BLaER1 (cell line): ENCODE data around the gene SOX5.

ENCODE experiments used
- H3K27ac ChIP-seq: shearing (Covaris generic); formaldehyde crosslinking; 2 replicates; pipeline ENCODE4 v1.8.1; 2022
- H3K27me3 ChIP-seq: shearing (Covaris generic); formaldehyde crosslinking; 2 replicates; pipeline ENCODE4 v1.8.1; 2022
- H3K36me3 ChIP-seq: shearing (Covaris generic); formaldehyde crosslinking; 2 replicates; pipeline ENCODE4 v1.8.1; 2022
- H3K4me1 ChIP-seq: shearing (Covaris generic); formaldehyde crosslinking; 2 replicates; pipeline ENCODE4 v1.8.1; 2022
- H3K4me2 ChIP-seq: shearing (Covaris generic); formaldehyde crosslinking; 2 replicates; pipeline ENCODE4 v1.8.1; 2022
- H3K4me3 ChIP-seq: shearing (Covaris generic); formaldehyde crosslinking; 2 replicates; pipeline ENCODE4 v1.8.1; 2022
- H3K9ac ChIP-seq: shearing (Covaris generic); formaldehyde crosslinking; 2 replicates; pipeline ENCODE4 v1.8.1; 2022
- H3K9me3 ChIP-seq: shearing (Covaris generic); formaldehyde crosslinking; 2 replicates; pipeline ENCODE4 v1.8.1; 2022
- H4K20me1 ChIP-seq: shearing (Covaris generic); formaldehyde crosslinking; 2 replicates; pipeline ENCODE4 v1.8.1; 2022
- Cebpa-rat ChIP-seq: shearing (Covaris generic); IDR thresholded peaks from 2 replicates; pipeline ENCODE4 v1.8.1; 2022

SOX5 gene

GRCh38 chr12:23911574-23911973 lies 37.9 kb downstream of the SOX5 start:
- no peaks in the 10 kb centered on the region for H4K20me1 ChIP-seq
- H3K4me3 ChIP-seq: no peak overlapping the region
- H3K27me3 ChIP-seq: no peaks in the 10 kb centered on the region
- H3K27ac ChIP-seq: no peak overlapping the region
- H3K4me2 ChIP-seq: no peak overlapping the region
- no peaks in the 10 kb centered on the region for H3K4me1 ChIP-seq
- no peaks in the 10 kb centered on the region for H3K36me3 ChIP-seq
- TF ChIP-seq Cebpa-rat: no peak
- H3K9me3 ChIP-seq: no peaks in the 10 kb centered on the region
- no peak overlapping the region for H3K9ac ChIP-seq

- Histone ChIP-seq H3K27ac (no peak overlapping the region), H3K9ac (no peak overlapping the region), H3K4me2 (no peak overlapping the region), H3K36me3 (no peaks in the 10 kb centered on the region), H4K20me1 (no peaks in the 10 kb centered on the region), H3K4me3 (no peak overlapping the region), H3K27me3 (no peaks in the 10 kb centered on the region), H3K9me3 (no peaks in the 10 kb centered on the region), H3K4me1 (no peaks in the 10 kb centered on the region)
- TF ChIP-seq Cebpa-rat: no peak
These were observed 39.9 kb downstream of the SOX5 start for GRCh38 chr12:23909551-23909950.

GRCh38 chr12:23906329-23906728 lies 43.1 kb downstream of the SOX5 start:
- Histone ChIP-seq H3K4me2 (no peak overlapping the region), H3K4me1 (no peaks in the 10 kb centered on the region), H3K36me3 (no peaks in the 10 kb centered on the region), H3K27me3 (no peaks in the 10 kb centered on the region), H4K20me1 (no peaks in the 10 kb centered on the region), H3K9me3 (no peaks in the 10 kb centered on the region), H3K4me3 (no peak overlapping the region), H3K9ac (no peak overlapping the region), H3K27ac (no peak overlapping the region)
- no peak for TF ChIP-seq Cebpa-rat

- no peak overlapping the region for H3K4me2 ChIP-seq
- H3K9ac ChIP-seq: no peak overlapping the region
- H3K27me3 ChIP-seq: no peaks in the 10 kb centered on the region
- no peaks in the 10 kb centered on the region for H4K20me1 ChIP-seq
- H3K36me3 ChIP-seq: no peaks in the 10 kb centered on the region
- no peaks in the 10 kb centered on the region for H3K4me1 ChIP-seq
- no peaks in the 10 kb centered on the region for H3K9me3 ChIP-seq
- H3K4me3 ChIP-seq: no peak overlapping the region
- H3K27ac ChIP-seq: no peak overlapping the region
- no peak for TF ChIP-seq Cebpa-rat
These were observed 50.0 kb downstream of the SOX5 start for GRCh38 chr12:23899434-23899833.

- H3K27ac ChIP-seq: no peak overlapping the region
- no peaks in the 10 kb centered on the region for H3K36me3 ChIP-seq
- H3K4me1 ChIP-seq: no peaks in the 10 kb centered on the region
- no peaks in the 10 kb centered on the region for H3K27me3 ChIP-seq
- no peak overlapping the region for H3K9ac ChIP-seq
- H3K4me3 ChIP-seq: no peak overlapping the region
- H3K4me2 ChIP-seq: no peak overlapping the region
- TF ChIP-seq Cebpa-rat: no peak
- H3K9me3 ChIP-seq: no peaks in the 10 kb centered on the region
- H4K20me1 ChIP-seq: no peaks in the 10 kb centered on the region
These were observed 51.3 kb downstream of the SOX5 start for GRCh38 chr12:23898121-23898520.

GRCh38 chr12:23895792-23896218 lies 53.7 kb downstream of the SOX5 start:
- no peak overlapping the region for H3K27ac ChIP-seq
- H3K9me3 ChIP-seq: no peaks in the 10 kb centered on the region
- no peaks in the 10 kb centered on the region for H3K36me3 ChIP-seq
- H4K20me1 ChIP-seq: no peaks in the 10 kb centered on the region
- H3K4me3 ChIP-seq: no peak overlapping the region
- no peak overlapping the region for H3K9ac ChIP-seq
- H3K4me2 ChIP-seq: no peak overlapping the region
- no peaks in the 10 kb centered on the region for H3K27me3 ChIP-seq
- no peaks in the 10 kb centered on the region for H3K4me1 ChIP-seq
- no peak for TF ChIP-seq Cebpa-rat

- Histone ChIP-seq H3K9ac (no peak overlapping the region), H3K27ac (no peak overlapping the region), H3K27me3 (no peaks in the 10 kb centered on the region), H3K36me3 (no peaks in the 10 kb centered on the region), H4K20me1 (no peaks in the 10 kb centered on the region), H3K4me1 (no peaks in the 10 kb centered on the region), H3K9me3 (no peaks in the 10 kb centered on the region), H3K4me2 (no peak overlapping the region), H3K4me3 (no peak overlapping the region)
- no peak for TF ChIP-seq Cebpa-rat
These were observed 55.9 kb downstream of the SOX5 start for GRCh38 chr12:23893611-23894010.

- H3K4me2 ChIP-seq: no peak overlapping the region
These were observed 58.4 kb downstream of the SOX5 start for GRCh38 chr12:23891115-23891514.

GRCh38 chr12:23889069-23889440 lies 60.4 kb downstream of the SOX5 start:
- Histone ChIP-seq H3K4me3 (no peak overlapping the region), H3K9ac (no peak overlapping the region), H3K4me1 (peaks cover 7% of the 10 kb centered on the region; the same call in 1 of the 2 replicates), H3K36me3 (no peaks in the 10 kb centered on the region), H3K9me3 (no peaks in the 10 kb centered on the region), H3K27me3 (no peaks in the 10 kb centered on the region), H4K20me1 (no peaks in the 10 kb centered on the region), H3K27ac (no peak overlapping the region), H3K4me2 (no peak overlapping the region)
- no peak for TF ChIP-seq Cebpa-rat

More at GRCh38 chr12:23891115-23891514, 58.4 kb downstream of the SOX5 start:
- no peak for TF ChIP-seq Cebpa-rat
- Histone ChIP-seq H3K4me3 (no peak overlapping the region), H3K27me3 (no peaks in the 10 kb centered on the region), H4K20me1 (no peaks in the 10 kb centered on the region), H3K27ac (no peak overlapping the region), H3K36me3 (no peaks in the 10 kb centered on the region), H3K9ac (no peak overlapping the region), H3K4me1 (peaks cover 7% of the 10 kb centered on the region; the same call in 1 of the 2 replicates), H3K9me3 (no peaks in the 10 kb centered on the region)

GRCh38 chr12:23888396-23889068 lies 60.9 kb downstream of the SOX5 start:
- Histone ChIP-seq H3K4me1 (peaks cover 7% of the 10 kb centered on the region; the same call in 1 of the 2 replicates), H3K9me3 (no peaks in the 10 kb centered on the region), H3K27me3 (no peaks in the 10 kb centered on the region), H3K4me3 (no peak overlapping the region), H3K4me2 (no peak overlapping the region), H3K9ac (no peak overlapping the region), H3K27ac (no peak overlapping the region), H4K20me1 (no peaks in the 10 kb centered on the region), H3K36me3 (no peaks in the 10 kb centered on the region)
- TF ChIP-seq Cebpa-rat: no peak
